Body of pancreas (tissue), 4 donors: Measurements from ENCODE around the gene DRICH1. TPM values are rescaled to one million over a fixed set of nuclear protein-coding genes. Genes with fewer than 3 reads are reported as not detected.
"Not testable (repeated sequence)": the region's sequence is repeated elsewhere in the genome, so short reads cannot be mapped to it uniquely, and the experiment has no call there.

Experiments
- ATAC-seq: fragments of 150-250 bp; one replicate; pipeline ENCODE4 v1.9.1; 2016
- DNase-seq, 4 donors: peaks; one replicate each; pipeline ENCODE4 v3.0.0-alpha.2; 2019
- H3K27ac ChIP-seq, 4 donors: fragments of 200-600 bp; sonication (generic); 1 replicate in 3 of 4; 2 replicates in 1 of 4; pipeline versions ENCODE4 v1.5.1 to v1.6.1; 2016 to 2019; ENCODE audit warnings: mild to moderate bottlenecking in 1 of 4, mixed read lengths in 1 of 4, moderate library complexity in 1 of 4
- H3K27me3 ChIP-seq, 2 donors: fragments of 200-600 bp; sonication (generic); one replicate each; pipeline ENCODE4 v1.6.0; 2016; ENCODE audit warnings: mild to moderate bottlenecking in 1 of 2
- H3K36me3 ChIP-seq, 2 donors: fragments of 200-600 bp; sonication (generic); replicated peaks in 1 of 2; 2 replicates each; pipeline ENCODE4 v1.5.1; 2016; ENCODE audit warnings: low read depth in 2 of 2; ENCODE audit not compliant: insufficient read depth in 1 of 2
- H3K4me1 ChIP-seq: fragments of 200-600 bp; sonication (generic); one replicate; pipeline ENCODE4 v1.6.0; 2016
- H3K4me3 ChIP-seq, 2 donors: fragments of 200-600 bp; sonication (generic); 1 replicate in 1 of 2; 2 replicates in 1 of 2; pipeline ENCODE4 v1.5.1; 2016 to 2019
- H3K9me3 ChIP-seq, 3 donors: fragments of 200-600 bp; sonication (generic); 1 replicate in 2 of 3; 2 replicates in 1 of 3; pipeline ENCODE4 v1.5.1; 2016
- POLR2A ChIP-seq, 3 donors: fragments of 450-650 bp; IDR thresholded peaks; one replicate each; pipeline ENCODE4 v1.6.1; 2016; ENCODE audit warnings: antibody characterized with exemption in 3 of 3, mild to moderate bottlenecking in 2 of 3
- WGBS, 2 donors: methylation state at CpG; one replicate each; pipeline ENCODE4 v1.1.5; 2017; 5-methylcytosine and 5-hydroxymethylcytosine counted together
- intact Hi-C: fragments of 100-400 bp; cut with DNase I; formaldehyde crosslinking; loops from one replicate; pipeline ENCODE4 v1.15.1; 2023
- total RNA-seq, 2 donors: library from RNA; depleted of rRNA; stranded (reverse); fragments of >200 nt; gene quantifications; one replicate each; pipeline ENCODE4 v1.1.0, GENCODE V29; 2016
- TF ChIP-seq, protein P1 (sequence below), 7 experiments: fragments of 450-650 bp in 4 of 7; fragments of 200-600 bp in 3 of 7; sonication (generic) in 3 of 7; IDR thresholded peaks; one replicate each; pipeline ENCODE4 v1.5.1; 2016 to 2019; ENCODE audit warnings: antibody characterized with exemption in 7 of 7

Gene DRICH1
- total RNA-seq, 2 donors from 2014 or later = not detected

DNA sequence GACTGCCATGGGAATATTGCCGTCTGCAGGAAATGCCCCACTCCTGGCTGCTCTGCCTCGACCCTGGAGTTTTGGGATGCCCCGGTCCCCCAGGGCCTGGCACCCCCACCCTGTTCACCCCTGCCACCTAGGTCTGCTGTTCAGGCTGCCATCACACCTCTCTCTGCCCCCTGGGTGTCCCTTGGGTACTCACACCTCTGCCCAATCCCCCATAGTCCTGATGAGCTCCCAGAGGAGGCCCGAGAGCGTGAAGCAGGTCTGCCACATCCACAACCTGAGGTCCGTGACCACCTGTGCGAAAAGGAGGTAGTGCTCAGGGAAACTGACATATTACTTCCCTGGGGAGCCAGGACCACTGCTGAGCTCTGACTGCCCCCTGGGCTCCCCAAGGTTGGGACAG is 20.2 kb upstream of the DRICH1 start:
- H3K27ac ChIP-seq = no peak overlapping the region
- TF ChIP-seq, protein P1, sequence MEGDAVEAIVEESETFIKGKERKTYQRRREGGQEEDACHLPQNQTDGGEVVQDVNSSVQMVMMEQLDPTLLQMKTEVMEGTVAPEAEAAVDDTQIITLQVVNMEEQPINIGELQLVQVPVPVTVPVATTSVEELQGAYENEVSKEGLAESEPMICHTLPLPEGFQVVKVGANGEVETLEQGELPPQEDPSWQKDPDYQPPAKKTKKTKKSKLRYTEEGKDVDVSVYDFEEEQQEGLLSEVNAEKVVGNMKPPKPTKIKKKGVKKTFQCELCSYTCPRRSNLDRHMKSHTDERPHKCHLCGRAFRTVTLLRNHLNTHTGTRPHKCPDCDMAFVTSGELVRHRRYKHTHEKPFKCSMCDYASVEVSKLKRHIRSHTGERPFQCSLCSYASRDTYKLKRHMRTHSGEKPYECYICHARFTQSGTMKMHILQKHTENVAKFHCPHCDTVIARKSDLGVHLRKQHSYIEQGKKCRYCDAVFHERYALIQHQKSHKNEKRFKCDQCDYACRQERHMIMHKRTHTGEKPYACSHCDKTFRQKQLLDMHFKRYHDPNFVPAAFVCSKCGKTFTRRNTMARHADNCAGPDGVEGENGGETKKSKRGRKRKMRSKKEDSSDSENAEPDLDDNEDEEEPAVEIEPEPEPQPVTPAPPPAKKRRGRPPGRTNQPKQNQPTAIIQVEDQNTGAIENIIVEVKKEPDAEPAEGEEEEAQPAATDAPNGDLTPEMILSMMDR (IDR thresholded peaks at IDR 0.05) = no peak
- TF ChIP-seq POLR2A (IDR thresholded peaks at IDR 0.05) = no peak
- H3K9me3 ChIP-seq = no peaks in the 10 kb centered on the region
- no peak overlapping the region for H3K4me3 ChIP-seq
- no peak for ATAC-seq
- intact Hi-C loops = no loop called here
- WGBS, 2 donors = 93% methylated on average over 5 to 6 of the region's 7 CpGs
- DNase-seq = no peak
- H3K27me3 ChIP-seq = no peaks in the 10 kb centered on the region
- H3K36me3 ChIP-seq = no peaks in the 10 kb centered on the region
- H3K4me1 ChIP-seq = no peaks in the 10 kb centered on the region

DNA sequence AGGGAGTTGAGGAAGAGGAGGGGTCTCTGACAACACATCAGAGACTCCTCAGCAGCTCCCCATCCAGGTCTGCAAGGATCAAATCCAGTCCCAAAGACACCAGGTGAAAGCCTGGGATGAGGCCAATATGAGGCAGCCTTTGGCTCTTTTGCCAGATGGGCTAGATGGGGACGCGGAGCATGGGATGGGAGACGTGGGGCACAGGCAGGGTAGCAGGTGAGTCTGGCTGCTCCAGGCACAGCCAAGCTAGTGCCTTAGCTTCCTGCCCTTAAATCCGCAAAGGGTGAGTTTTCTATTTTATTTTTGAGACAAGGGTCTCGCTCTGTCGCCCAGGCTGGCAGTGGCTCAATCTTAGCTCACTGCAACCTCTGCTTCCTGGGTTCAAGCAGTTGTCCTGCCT is 19.6 kb upstream of the DRICH1 start:
- WGBS, 2 donors = 90 to 97% methylated on average over 6 of the region's 6 CpGs
- H3K4me3 ChIP-seq = no peak overlapping the region
- no peaks in the 10 kb centered on the region for H3K27me3 ChIP-seq
- ATAC-seq (no peak), DNase-seq (no peak)
- no peaks in the 10 kb centered on the region for H3K9me3 ChIP-seq
- H3K4me1 ChIP-seq = no peaks in the 10 kb centered on the region
- TF ChIP-seq, protein P1 (IDR thresholded peaks at IDR 0.05) = no peak
- TF ChIP-seq POLR2A (IDR thresholded peaks at IDR 0.05) = no peak
- no peak overlapping the region for H3K27ac ChIP-seq
- intact Hi-C loops = no loop called here
- no peaks in the 10 kb centered on the region for H3K36me3 ChIP-seq

DNA sequence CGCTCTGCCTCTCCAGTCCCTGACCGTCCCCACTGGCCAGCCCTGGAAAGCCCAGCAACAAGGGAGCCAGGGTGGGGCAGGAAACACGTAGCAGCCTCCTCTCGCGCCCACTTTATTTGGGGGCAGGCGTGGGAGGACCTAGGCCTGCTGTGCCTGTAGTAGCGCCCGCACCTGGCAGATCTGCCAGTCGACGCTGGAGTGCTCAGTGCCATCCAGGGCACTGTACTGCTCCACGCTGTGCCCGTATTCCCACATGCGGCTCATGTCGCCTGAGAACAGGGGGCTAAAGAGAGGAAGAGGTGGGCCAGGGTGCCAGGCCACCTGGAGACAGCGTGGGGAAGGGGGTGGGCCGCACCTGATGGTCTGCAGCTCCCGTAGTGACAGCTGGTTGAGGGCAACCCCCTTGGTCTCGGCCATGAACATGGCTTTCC is 17.0 kb upstream of the DRICH1 start:
- Histone ChIP-seq H3K4me1 (no peaks in the 10 kb centered on the region), H3K27me3 (no peaks in the 10 kb centered on the region), H3K4me3 (no peak overlapping the region), H3K9me3 (no peaks in the 10 kb centered on the region), H3K27ac (no peak overlapping the region), H3K36me3 (no peaks in the 10 kb centered on the region)
- 89 to 96% methylated on average over 18 of the region's 18 CpGs for WGBS, 2 donors
- TF ChIP-seq, protein P1 (IDR thresholded peaks at IDR 0.05) = no peak
- no peak for TF ChIP-seq POLR2A (IDR thresholded peaks at IDR 0.05)
- no peak for DNase-seq
- no peak for ATAC-seq
- intact Hi-C loops = no loop called here

DNA sequence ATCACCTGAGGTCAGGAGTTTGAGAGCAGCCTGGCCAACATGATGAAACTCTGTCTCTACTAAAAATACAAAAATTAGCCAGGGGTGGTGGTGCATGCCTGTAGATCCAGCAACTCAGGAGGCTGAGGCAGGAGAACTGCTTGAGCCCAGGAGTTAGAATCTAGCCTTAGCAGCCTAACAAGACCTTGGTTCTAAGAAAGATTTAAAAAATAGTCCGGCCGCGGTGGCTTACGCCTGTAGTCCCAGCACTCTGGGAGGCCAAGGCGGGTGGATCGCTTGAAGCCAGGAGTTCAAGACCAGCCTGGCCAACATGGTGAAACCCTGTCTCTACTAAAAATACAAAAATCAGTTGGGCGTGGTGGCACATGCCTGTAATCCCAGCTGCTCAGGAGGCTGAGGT is 14.4 kb upstream of the DRICH1 start:
- H3K27me3 ChIP-seq, H3K27ac ChIP-seq, DNase-seq, H3K4me1 ChIP-seq, intact Hi-C loops, H3K36me3 ChIP-seq, H3K9me3 ChIP-seq, ATAC-seq, H3K4me3 ChIP-seq: not testable (repeated sequence)
- 96 to 98% methylated on average over 7 of the region's 7 CpGs for WGBS, 2 donors

DNA sequence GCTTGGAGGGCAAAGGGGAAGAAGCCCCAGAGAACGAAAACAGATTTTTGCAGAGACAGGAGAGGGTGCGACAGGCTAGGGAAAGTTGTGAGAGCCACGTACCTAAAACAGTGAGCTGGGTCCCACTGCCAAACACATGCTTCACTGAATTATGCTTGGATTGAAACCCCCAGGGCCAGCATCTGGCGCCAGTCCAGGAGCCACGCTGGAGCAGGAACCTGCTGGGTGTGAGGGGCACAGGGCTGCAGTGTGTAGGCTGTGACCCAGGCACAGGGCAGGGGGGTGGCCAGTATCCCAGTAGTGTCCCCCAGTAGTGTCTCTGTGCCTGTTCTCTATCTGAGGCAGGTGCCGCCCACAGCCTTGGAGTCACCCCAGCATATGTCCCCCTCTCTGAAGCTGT is 8.1 kb upstream of the DRICH1 start:
- H3K27ac ChIP-seq, H3K9me3 ChIP-seq, intact Hi-C loops, H3K27me3 ChIP-seq, ATAC-seq, H3K4me3 ChIP-seq, H3K36me3 ChIP-seq, DNase-seq, H3K4me1 ChIP-seq: not testable (repeated sequence)
- WGBS, 2 donors = 66 to 67% methylated on average over 5 of the region's 6 CpGs

DNA sequence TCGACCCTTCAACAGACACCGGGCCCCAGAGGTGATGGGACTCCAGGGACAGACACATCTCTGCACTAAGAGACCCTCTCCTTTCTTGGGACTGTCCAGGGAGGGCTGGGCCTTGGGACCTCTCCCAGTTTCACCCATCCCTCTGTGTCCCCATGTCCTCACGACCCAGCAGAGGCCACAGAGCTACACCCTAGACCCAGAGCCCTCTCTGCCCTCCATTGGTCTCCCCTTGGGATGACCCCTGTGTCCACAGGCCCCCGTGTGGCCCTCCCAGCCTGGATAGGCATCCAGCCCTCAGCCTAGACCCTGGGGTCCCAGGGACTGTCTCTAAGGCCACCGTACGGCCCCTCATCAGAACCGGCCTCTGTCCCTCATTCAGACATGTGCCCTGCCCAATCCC is 7.5 kb upstream of the DRICH1 start:
- Histone ChIP-seq H3K36me3 (no peaks in the 10 kb centered on the region), H3K27ac (no peak overlapping the region), H3K27me3 (no peaks in the 10 kb centered on the region), H3K4me1 (no peaks in the 10 kb centered on the region), H3K9me3 (no peaks in the 10 kb centered on the region), H3K4me3 (no peak overlapping the region)
- ATAC-seq (no peak), DNase-seq (no peak)
- no peak for TF ChIP-seq POLR2A (IDR thresholded peaks at IDR 0.05)
- WGBS, 2 donors = 90 to 100% methylated on average over 3 to 7 of the region's 7 CpGs
- intact Hi-C loops = loop anchor here (10.0 kb wide), 1 partner anchor 55 kb away; the partner anchor contains the start of gene RGL4
